Neural cell (in vitro differentiated cells): Measurements from ENCODE around the gene PARD3B. TPM values are rescaled to one million over a fixed set of nuclear protein-coding genes. Genes with fewer than 3 reads are reported as not detected.

Source experiments
- H2AFZ ChIP-seq: fragments of 200-600, 300-800 bp; sonication (generic), shearing (Covaris generic); 2 replicates; pipeline ENCODE4 v1.6.0; 2014; ENCODE audit warnings: low read depth, mild to moderate bottlenecking, antibody characterized with exemption, low read length, moderate library complexity
- H3F3A ChIP-seq: fragments of 200-600 bp; shearing (Covaris generic); 2 replicates; pipeline ENCODE4 v1.6.1; 2016; ENCODE audit warnings: mild to moderate bottlenecking, moderate library complexity, mixed read lengths, antibody characterized with exemption, low read length; ENCODE audit not compliant: insufficient read depth, poor library complexity, severe bottlenecking
- H3K27ac ChIP-seq: fragments of 200-600, 300-800 bp; sonication (generic), shearing (Covaris generic); 2 replicates; pipeline ENCODE4 v1.5.1; 2014; ENCODE audit warnings: mild to moderate bottlenecking, low read length, moderate library complexity
- H3K27me3 ChIP-seq: fragments of 300-800, 200-600 bp; sonication (generic), shearing (Covaris generic); 2 replicates; pipeline ENCODE4 v1.6.0; 2014; ENCODE audit warnings: mild to moderate bottlenecking, low read depth, low read length, moderate library complexity; ENCODE audit not compliant: insufficient read depth
- H3K36me3 ChIP-seq: fragments of 300-800, 200-600 bp; sonication (generic), shearing (Covaris generic); 2 replicates; pipeline ENCODE4 v1.5.1; 2014; ENCODE audit warnings: mild to moderate bottlenecking, antibody characterized with exemption, low read length, moderate library complexity; ENCODE audit not compliant: insufficient read depth
- H3K4me2 ChIP-seq: fragments of 300-800, 200-600 bp; sonication (generic), shearing (Covaris generic); 2 replicates; pipeline ENCODE4 v1.6.0; 2014; ENCODE audit warnings: mild to moderate bottlenecking, low read length
- H3K4me3 ChIP-seq: fragments of 300-800, 200-600 bp; sonication (generic), shearing (Covaris generic); 2 replicates; pipeline ENCODE4 v1.5.1; 2014; ENCODE audit warnings: mild to moderate bottlenecking, low read length, moderate library complexity
- H3K79me2 ChIP-seq: fragments of 200-600 bp; shearing (Covaris generic); replicated peaks from 2 replicates; pipeline ENCODE4 v1.6.0; 2014; ENCODE audit warnings: mild to moderate bottlenecking, low read length, moderate library complexity; ENCODE audit not compliant: insufficient read depth
- H3K9ac ChIP-seq: fragments of 300-800, 200-600 bp; sonication (generic), shearing (Covaris generic); 2 replicates; pipeline ENCODE4 v1.6.1; 2016; ENCODE audit warnings: mild to moderate bottlenecking, low read length, mixed read lengths
- H3K9me2 ChIP-seq: fragments of 200-600 bp; shearing (Covaris generic); 2 replicates; pipeline ENCODE4 v1.6.1; 2016; ENCODE audit warnings: mild to moderate bottlenecking, low read length, mixed read lengths; ENCODE audit not compliant: insufficient read depth
- H3K9me3 ChIP-seq: fragments of 200-600, 300-800 bp; sonication (generic), shearing (Covaris generic); 2 replicates; pipeline ENCODE4 v1.6.1; 2016; ENCODE audit warnings: mild to moderate bottlenecking, mixed run types, low read length, moderate library complexity, mixed read lengths
- H4K20me1 ChIP-seq: fragments of 200-600 bp; shearing (Covaris generic); 2 replicates; pipeline ENCODE4 v1.6.1; 2016; ENCODE audit warnings: mild to moderate bottlenecking, mixed run types; ENCODE audit not compliant: insufficient read depth
- CTCF ChIP-seq: fragments of 450-650 bp; IDR thresholded peaks from 2 replicates; pipeline ENCODE4 v1.5.1; 2014; ENCODE audit warnings: antibody characterized with exemption, mild to moderate bottlenecking, moderate library complexity; ENCODE audit not compliant: poor library complexity, severe bottlenecking
- EP300 ChIP-seq: fragments of 450-650 bp; conservative IDR thresholded peaks from 2 replicates; pipeline ENCODE4 v1.6.1; 2014; ENCODE audit warnings: antibody characterized with exemption, mild to moderate bottlenecking, moderate library complexity; ENCODE audit not compliant: poor library complexity, severe bottlenecking
- EZH2 ChIP-seq: fragments of 200-600, 300-800 bp; shearing (Covaris generic), sonication (generic); IDR thresholded peaks from 2 replicates; pipeline ENCODE4 v1.6.1; 2014; ENCODE audit warnings: antibody characterized with exemption, low read length, borderline replicate concordance, mild to moderate bottlenecking; ENCODE audit not compliant: insufficient read depth, poor library complexity, severe bottlenecking
- MXI1 ChIP-seq: fragments of 450-650 bp; conservative IDR thresholded peaks from 2 replicates; pipeline ENCODE4 v1.6.1; 2014; ENCODE audit warnings: antibody characterized with exemption, mild to moderate bottlenecking; ENCODE audit not compliant: poor library complexity, severe bottlenecking
- POLR2AphosphoS5 ChIP-seq: IDR thresholded peaks from 2 replicates; pipeline ENCODE4 v1.6.1; 2012
- RAD21 ChIP-seq: fragments of 450-650 bp; conservative IDR thresholded peaks from 2 replicates; pipeline ENCODE4 v1.6.1; 2014; ENCODE audit warnings: antibody characterized with exemption, mild to moderate bottlenecking, moderate library complexity
- REST ChIP-seq: IDR thresholded peaks from 2 replicates; pipeline ENCODE4 v1.6.1; 2012; ENCODE audit warnings: borderline replicate concordance
- SMC3 ChIP-seq: fragments of 450-650 bp; conservative IDR thresholded peaks from 2 replicates; pipeline ENCODE4 v1.6.1; 2014; ENCODE audit warnings: antibody characterized with exemption, mild to moderate bottlenecking, moderate library complexity; ENCODE audit not compliant: poor library complexity
- TAF1 ChIP-seq: IDR thresholded peaks from 2 replicates; pipeline ENCODE4 v1.6.1; 2012; ENCODE audit warnings: low read depth
- polyA plus RNA-seq: library from polyadenylated mRNA; depleted of rRNA; stranded (reverse); fragments of >200 nt; gene quantifications from 2 replicates; pipeline ENCODE4 v1.2.3, GENCODE V29; 2014

The PARD3B gene
- polyA plus RNA-seq, 1 donor from 2014 or later: 0.54 TPM

- no peaks in the 10 kb centered on the region for H3K36me3 ChIP-seq
- H3K9me2 ChIP-seq: no peaks in the 10 kb centered on the region
- no peak overlapping the region for H3K4me3 ChIP-seq
- H3K27me3 ChIP-seq: no peaks in the 10 kb centered on the region
- TF ChIP-seq RAD21 (no peak), REST (no peak), POLR2AphosphoS5 (no peak), TAF1 (no peak), EZH2 (no peak)
- H3K79me2 ChIP-seq: no peaks in the 10 kb centered on the region
- H3F3A ChIP-seq: no peaks in the 10 kb centered on the region
- H3K27ac ChIP-seq: no peak overlapping the region
- H3K4me2 ChIP-seq: no peak overlapping the region
- H4K20me1 ChIP-seq: no peaks in the 10 kb centered on the region
- H3K9me3 ChIP-seq: no peaks in the 10 kb centered on the region
- H3K9ac ChIP-seq: no peak overlapping the region
- H2AFZ ChIP-seq: no peak overlapping the region
Observed at GRCh38 chr2:205198140-205198525, 652.9 kb downstream of the PARD3B start.

GRCh38 chr2:205199165-205199850, 654.0 kb downstream of the PARD3B start:
- H3K9me3 ChIP-seq: no peaks in the 10 kb centered on the region
- no peaks in the 10 kb centered on the region for H3K79me2 ChIP-seq
- H3K27ac ChIP-seq: no peak overlapping the region
- no peak overlapping the region for H2AFZ ChIP-seq
- no peak for TF ChIP-seq RAD21
- TF ChIP-seq CTCF: no peak
- TF ChIP-seq REST: no peak
- no peak for TF ChIP-seq MXI1
- no peak for TF ChIP-seq TAF1
- TF ChIP-seq EP300: no peak
- TF ChIP-seq EZH2: no peak
- TF ChIP-seq SMC3: no peak
- no peak for TF ChIP-seq POLR2AphosphoS5
- H4K20me1 ChIP-seq: no peaks in the 10 kb centered on the region
- no peaks in the 10 kb centered on the region for H3K36me3 ChIP-seq
- H3K9me2 ChIP-seq: no peaks in the 10 kb centered on the region
- H3K4me2 ChIP-seq: no peak overlapping the region
- no peak overlapping the region for H3K4me3 ChIP-seq
- no peaks in the 10 kb centered on the region for H3K27me3 ChIP-seq
- no peak overlapping the region for H3K9ac ChIP-seq
- no peaks in the 10 kb centered on the region for H3F3A ChIP-seq
